ENCODE measurements around the gene HPN. TPM values are rescaled to one million over a fixed set of nuclear protein-coding genes. Genes with fewer than 3 reads are reported as not detected.

The HPN gene
- total and polyA plus RNA-seq, 10 of the 15 experiments (the other 5 are each of a cell fraction or from before 2014, with no cell fraction given) = 0.21 to 0.35 TPM; not detected in 8

DNA sequence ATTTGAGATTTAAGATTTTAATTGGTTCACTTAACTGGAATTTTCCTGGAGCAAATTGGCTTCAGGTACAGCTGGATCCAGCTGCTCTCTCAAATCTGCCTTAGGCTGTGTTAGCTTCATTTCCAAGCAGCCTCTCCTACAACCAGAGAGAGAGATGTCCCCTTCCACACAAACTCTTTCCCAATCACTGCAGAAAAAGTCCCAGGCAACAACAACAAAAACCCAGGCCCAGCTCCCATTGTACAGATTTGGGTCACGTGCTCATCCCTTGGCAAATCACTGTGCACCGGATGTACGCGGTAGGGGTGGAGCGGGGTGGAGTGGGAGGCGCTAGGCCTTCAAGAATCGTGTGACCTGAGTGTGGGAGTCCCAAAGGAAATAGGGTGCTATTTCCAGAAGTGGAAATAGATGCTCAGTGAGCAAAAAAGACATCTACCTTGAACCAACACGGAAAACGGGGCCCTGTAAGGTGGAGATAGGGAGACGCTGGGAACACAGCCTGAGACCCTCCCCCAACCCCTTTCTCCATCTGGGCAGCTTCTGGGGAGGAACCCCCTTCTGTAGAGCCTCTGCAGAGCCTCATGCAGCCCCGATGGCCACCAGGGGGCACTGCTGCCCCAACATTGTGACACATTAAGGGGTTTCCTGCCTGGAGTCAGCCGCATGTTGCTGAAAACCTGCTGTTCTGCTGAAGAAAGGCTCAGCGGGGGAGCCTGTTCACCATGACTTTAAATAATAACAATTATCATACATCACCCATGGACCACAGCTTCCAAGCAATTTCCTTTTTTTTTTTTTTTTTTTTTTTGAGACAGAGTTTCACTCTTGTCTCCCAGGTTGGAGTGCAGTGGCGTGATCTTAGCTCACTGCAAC is 25.4 kb downstream of the HPN start (continued):
- TF ChIP-seq, protein P1, sequence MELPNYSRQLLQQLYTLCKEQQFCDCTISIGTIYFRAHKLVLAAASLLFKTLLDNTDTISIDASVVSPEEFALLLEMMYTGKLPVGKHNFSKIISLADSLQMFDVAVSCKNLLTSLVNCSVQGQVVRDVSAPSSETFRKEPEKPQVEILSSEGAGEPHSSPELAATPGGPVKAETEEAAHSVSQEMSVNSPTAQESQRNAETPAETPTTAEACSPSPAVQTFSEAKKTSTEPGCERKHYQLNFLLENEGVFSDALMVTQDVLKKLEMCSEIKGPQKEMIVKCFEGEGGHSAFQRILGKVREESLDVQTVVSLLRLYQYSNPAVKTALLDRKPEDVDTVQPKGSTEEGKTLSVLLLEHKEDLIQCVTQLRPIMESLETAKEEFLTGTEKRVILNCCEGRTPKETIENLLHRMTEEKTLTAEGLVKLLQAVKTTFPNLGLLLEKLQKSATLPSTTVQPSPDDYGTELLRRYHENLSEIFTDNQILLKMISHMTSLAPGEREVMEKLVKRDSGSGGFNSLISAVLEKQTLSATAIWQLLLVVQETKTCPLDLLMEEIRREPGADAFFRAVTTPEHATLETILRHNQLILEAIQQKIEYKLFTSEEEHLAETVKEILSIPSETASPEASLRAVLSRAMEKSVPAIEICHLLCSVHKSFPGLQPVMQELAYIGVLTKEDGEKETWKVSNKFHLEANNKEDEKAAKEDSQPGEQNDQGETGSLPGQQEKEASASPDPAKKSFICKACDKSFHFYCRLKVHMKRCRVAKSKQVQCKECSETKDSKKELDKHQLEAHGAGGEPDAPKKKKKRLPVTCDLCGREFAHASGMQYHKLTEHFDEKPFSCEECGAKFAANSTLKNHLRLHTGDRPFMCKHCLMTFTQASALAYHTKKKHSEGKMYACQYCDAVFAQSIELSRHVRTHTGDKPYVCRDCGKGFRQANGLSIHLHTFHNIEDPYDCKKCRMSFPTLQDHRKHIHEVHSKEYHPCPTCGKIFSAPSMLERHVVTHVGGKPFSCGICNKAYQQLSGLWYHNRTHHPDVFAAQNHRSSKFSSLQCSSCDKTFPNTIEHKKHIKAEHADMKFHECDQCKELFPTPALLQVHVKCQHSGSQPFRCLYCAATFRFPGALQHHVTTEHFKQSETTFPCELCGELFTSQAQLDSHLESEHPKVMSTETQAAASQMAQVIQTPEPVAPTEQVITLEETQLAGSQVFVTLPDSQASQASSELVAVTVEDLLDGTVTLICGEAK (IDR thresholded peaks at IDR 0.05; ENCODE audit: borderline replicate concordance) = no peak
- TF ChIP-seq, protein P2, sequence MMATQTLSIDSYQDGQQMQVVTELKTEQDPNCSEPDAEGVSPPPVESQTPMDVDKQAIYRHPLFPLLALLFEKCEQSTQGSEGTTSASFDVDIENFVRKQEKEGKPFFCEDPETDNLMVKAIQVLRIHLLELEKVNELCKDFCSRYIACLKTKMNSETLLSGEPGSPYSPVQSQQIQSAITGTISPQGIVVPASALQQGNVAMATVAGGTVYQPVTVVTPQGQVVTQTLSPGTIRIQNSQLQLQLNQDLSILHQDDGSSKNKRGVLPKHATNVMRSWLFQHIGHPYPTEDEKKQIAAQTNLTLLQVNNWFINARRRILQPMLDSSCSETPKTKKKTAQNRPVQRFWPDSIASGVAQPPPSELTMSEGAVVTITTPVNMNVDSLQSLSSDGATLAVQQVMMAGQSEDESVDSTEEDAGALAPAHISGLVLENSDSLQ (IDR thresholded peaks at IDR 0.05) = no peak
- TF ChIP-seq FOS (IDR thresholded peaks at IDR 0.05; ENCODE audit: borderline replicate concordance, extremely low read depth, insufficient read length) = no peak
- no peak for TF ChIP-seq CHD2 (IDR thresholded peaks at IDR 0.05; ENCODE audit: borderline replicate concordance, low read depth, low read length)
- TF ChIP-seq, protein P3, sequence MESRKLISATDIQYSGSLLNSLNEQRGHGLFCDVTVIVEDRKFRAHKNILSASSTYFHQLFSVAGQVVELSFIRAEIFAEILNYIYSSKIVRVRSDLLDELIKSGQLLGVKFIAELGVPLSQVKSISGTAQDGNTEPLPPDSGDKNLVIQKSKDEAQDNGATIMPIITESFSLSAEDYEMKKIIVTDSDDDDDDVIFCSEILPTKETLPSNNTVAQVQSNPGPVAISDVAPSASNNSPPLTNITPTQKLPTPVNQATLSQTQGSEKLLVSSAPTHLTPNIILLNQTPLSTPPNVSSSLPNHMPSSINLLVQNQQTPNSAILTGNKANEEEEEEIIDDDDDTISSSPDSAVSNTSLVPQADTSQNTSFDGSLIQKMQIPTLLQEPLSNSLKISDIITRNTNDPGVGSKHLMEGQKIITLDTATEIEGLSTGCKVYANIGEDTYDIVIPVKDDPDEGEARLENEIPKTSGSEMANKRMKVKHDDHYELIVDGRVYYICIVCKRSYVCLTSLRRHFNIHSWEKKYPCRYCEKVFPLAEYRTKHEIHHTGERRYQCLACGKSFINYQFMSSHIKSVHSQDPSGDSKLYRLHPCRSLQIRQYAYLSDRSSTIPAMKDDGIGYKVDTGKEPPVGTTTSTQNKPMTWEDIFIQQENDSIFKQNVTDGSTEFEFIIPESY (IDR thresholded peaks at IDR 0.05) = no peak
- TF ChIP-seq RAD51 (IDR thresholded peaks at IDR 0.05) = peak; percentile 86
- no peak for TF ChIP-seq KAT2A (conservative IDR thresholded peaks at IDR 0.05; ENCODE audit: control insufficient read depth, low read depth, low read length)
- TF ChIP-seq STAT3 (IDR thresholded peaks at IDR 0.05; ENCODE audit: low read depth, low read length) = no peak
- no peak for TF ChIP-seq POLR2A (IDR thresholded peaks at IDR 0.05; ENCODE audit: low read depth, low read length)
- TF ChIP-seq ETV6 (conservative IDR thresholded peaks at IDR 0.05 in 1 of 2, IDR thresholded peaks at IDR 0.05 in 1 of 2; ENCODE audit: borderline replicate concordance in 1 of 2, low read depth in 1 of 2) = no peak
- TF ChIP-seq, protein P4, sequence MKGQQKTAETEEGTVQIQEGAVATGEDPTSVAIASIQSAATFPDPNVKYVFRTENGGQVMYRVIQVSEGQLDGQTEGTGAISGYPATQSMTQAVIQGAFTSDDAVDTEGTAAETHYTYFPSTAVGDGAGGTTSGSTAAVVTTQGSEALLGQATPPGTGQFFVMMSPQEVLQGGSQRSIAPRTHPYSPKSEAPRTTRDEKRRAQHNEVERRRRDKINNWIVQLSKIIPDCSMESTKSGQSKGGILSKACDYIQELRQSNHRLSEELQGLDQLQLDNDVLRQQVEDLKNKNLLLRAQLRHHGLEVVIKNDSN (IDR thresholded peaks at IDR 0.05; ENCODE audit: borderline replicate concordance, extremely low read length, insufficient read depth, low read depth, low read length) = peak; percentile 84
- no peak; the same call in 1 of the 2 replicates for TF ChIP-seq CREM (IDR thresholded peaks at IDR 0.05; ENCODE audit: low read depth)
- TF ChIP-seq FOXK2 (IDR thresholded peaks at IDR 0.05) = no peak
- no peak for TF ChIP-seq RBBP5 (conservative IDR thresholded peaks at IDR 0.05)
- TF ChIP-seq RB1 (IDR thresholded peaks at IDR 0.05; ENCODE audit: borderline replicate concordance) = no peak
